Naive thymus-derived CD8-positive, alpha-beta T cell (primary cell): ENCODE data around the gene PDE4B. TPM values are rescaled to one million over a fixed set of nuclear protein-coding genes. Genes with fewer than 3 reads are reported as not detected.

Source experiments
- ATAC-seq, 2 donors: fragments of 150-1000 bp; cut with Tn5 transposase in 1 of 2; sonication (Bioruptor Pico), chemical (Tn5 transposase) in 1 of 2; 1 replicate in 1 of 2; 2 replicates in 1 of 2; pipeline ENCODE4 v1.10.0; 2021; ENCODE audit warnings: mild to moderate bottlenecking in 2 of 2, moderate library complexity in 2 of 2
- POLR2A ChIA-PET: fragments of 350-600 bp; sonication (Branson Sonifier 250); formaldehyde crosslinking; loops from one replicate; lab custom pipeline; 2021; ENCODE audit warnings: antibody characterized with exemption; lab: Charles Lee
- DNase-seq, 10 donors: peaks; one replicate each; pipeline versions ENCODE4 v3.0.0 to v3.0.0-alpha.2; 2020 to 2022
- H3K27ac Mint-ChIP-seq, 10 donors: one replicate each; pipeline ENCODE4 v1.8.0; 2020 to 2022; ENCODE audit warnings: mild to moderate bottlenecking in 10 of 10, mixed read lengths in 10 of 10, moderate library complexity in 4 of 10, inconsistent platforms in 1 of 10
- H3K27me3 Mint-ChIP-seq, 5 donors: one replicate each; pipeline ENCODE4 v1.8.0; 2021 to 2022; ENCODE audit warnings: mixed read lengths in 5 of 5
- H3K36me3 Mint-ChIP-seq, 3 donors: one replicate each; pipeline ENCODE4 v1.8.0; 2020 to 2022; ENCODE audit warnings: mixed read lengths in 3 of 3, mild to moderate bottlenecking in 2 of 3, inconsistent platforms in 1 of 3
- H3K4me1 Mint-ChIP-seq, 4 donors: one replicate each; pipeline ENCODE4 v1.8.0; 2021 to 2022; ENCODE audit warnings: mixed read lengths in 4 of 4
- H3K4me3 Mint-ChIP-seq, 10 donors: one replicate each; pipeline ENCODE4 v1.8.0; 2020 to 2022; ENCODE audit warnings: mild to moderate bottlenecking in 10 of 10, mixed read lengths in 10 of 10, moderate library complexity in 6 of 10, inconsistent platforms in 1 of 10
- H3K9me3 Mint-ChIP-seq, 9 donors: one replicate each; pipeline ENCODE4 v1.8.0; 2020 to 2022; ENCODE audit warnings: mixed read lengths in 9 of 9, mild to moderate bottlenecking in 3 of 9, inconsistent platforms in 1 of 9, moderate library complexity in 1 of 9
- polyA plus RNA-seq, 3 donors: library from polyadenylated mRNA; unstranded; fragments of 300-500 nt; fragmentation: Illumina TruSeq; gene quantifications; one replicate each; pipeline ENCODE4 v1.2.3, GENCODE V29; 2021
- total RNA-seq, 8 experiments: library from RNA in 2 of 8; stranded (reverse) in 2 of 8; gene quantifications; one replicate each; pipeline ENCODE4 v1.2.3 and lab custom pipeline; 2021 to 2026

PDE4B gene
- total and polyA plus RNA-seq, 5 experiments from 2014 or later, result 27.4 to 35.2 (median 31.9) TPM

GRCh38 chr1:65946960-65947359, 154.3 kb downstream of the PDE4B start:
- H3K36me3 Mint-ChIP-seq, result no peaks in the 10 kb centered on the region
- peaks cover 4 to 26% (median 12%) of the 10 kb centered on the region in 5 donors for H3K27me3 Mint-ChIP-seq
- POLR2A ChIA-PET, result no interaction called here
- no peak overlapping the region for H3K27ac Mint-ChIP-seq
- ATAC-seq, result no peak
- H3K4me1 Mint-ChIP-seq, result no peaks in the 10 kb centered on the region
- H3K9me3 Mint-ChIP-seq, result peaks cover 0 to 3% (median 0%) of the 10 kb centered on the region in 9 donors
- no peak overlapping the region for H3K4me3 Mint-ChIP-seq
- no peak for DNase-seq

- POLR2A ChIA-PET, result no interaction called here
- Mint-ChIP-seq H3K27me3 (peaks cover 3 to 23% (median 12%) of the 10 kb centered on the region in 5 donors), H3K9me3 (no peaks in the 10 kb centered on the region), H3K4me3 (no peak overlapping the region), H3K27ac (no peak overlapping the region), H3K4me1 (no peaks in the 10 kb centered on the region), H3K36me3 (no peaks in the 10 kb centered on the region)
- ATAC-seq, result no peak
- DNase-seq, result no peak
Measured at GRCh38 chr1:65948609-65949229, 156.0 kb downstream of the PDE4B start.

GRCh38 chr1:65949230-65949626, 156.5 kb downstream of the PDE4B start:
- Mint-ChIP-seq H3K27ac (no peak overlapping the region), H3K27me3 (peaks cover 0 to 23% (median 10%) of the 10 kb centered on the region in 5 donors), H3K4me1 (no peaks in the 10 kb centered on the region), H3K4me3 (no peak overlapping the region), H3K9me3 (no peaks in the 10 kb centered on the region), H3K36me3 (no peaks in the 10 kb centered on the region)
- POLR2A ChIA-PET, result no interaction called here
- no peak for DNase-seq
- ATAC-seq, result no peak

GRCh38 chr1:65949933-65950332, 157.2 kb downstream of the PDE4B start:
- no peaks in the 10 kb centered on the region for H3K4me1 Mint-ChIP-seq
- ATAC-seq, result no peak
- DNase-seq, result no peak
- H3K36me3 Mint-ChIP-seq, result no peaks in the 10 kb centered on the region
- POLR2A ChIA-PET, result no interaction called here
- H3K27ac Mint-ChIP-seq, result no peak overlapping the region
- peaks cover 0 to 19% (median 7%) of the 10 kb centered on the region in 5 donors for H3K27me3 Mint-ChIP-seq
- H3K4me3 Mint-ChIP-seq, result no peak overlapping the region
- no peaks in the 10 kb centered on the region for H3K9me3 Mint-ChIP-seq

- H3K27ac Mint-ChIP-seq, result no peak overlapping the region
- DNase-seq (no peak), ATAC-seq (no peak)
- no peak overlapping the region for H3K4me3 Mint-ChIP-seq
- H3K9me3 Mint-ChIP-seq, result no peaks in the 10 kb centered on the region
- no peaks in the 10 kb centered on the region for H3K4me1 Mint-ChIP-seq
- H3K27me3 Mint-ChIP-seq, result peaks cover 0 to 9% (median 4%) of the 10 kb centered on the region in 5 donors
- H3K36me3 Mint-ChIP-seq, result no peaks in the 10 kb centered on the region
- POLR2A ChIA-PET, result no interaction called here
Measured at GRCh38 chr1:65952696-65953095, 160.0 kb downstream of the PDE4B start.

GRCh38 chr1:65953170-65953569, 160.5 kb downstream of the PDE4B start:
- H3K9me3 Mint-ChIP-seq, result no peaks in the 10 kb centered on the region
- DNase-seq (no peak), ATAC-seq (no peak)
- POLR2A ChIA-PET, result no interaction called here
- no peaks in the 10 kb centered on the region for H3K4me1 Mint-ChIP-seq
- H3K36me3 Mint-ChIP-seq, result no peaks in the 10 kb centered on the region
- H3K27ac Mint-ChIP-seq, result no peak overlapping the region
- no peak overlapping the region for H3K4me3 Mint-ChIP-seq
- H3K27me3 Mint-ChIP-seq, result peaks cover 0 to 9% (median 4%) of the 10 kb centered on the region in 5 donors

GRCh38 chr1:65955071-65955470, 162.4 kb downstream of the PDE4B start:
- H3K9me3 Mint-ChIP-seq, result no peaks in the 10 kb centered on the region
- no peak overlapping the region for H3K4me3 Mint-ChIP-seq
- POLR2A ChIA-PET, result no interaction called here
- ATAC-seq (no peak), DNase-seq (no peak)
- no peak overlapping the region for H3K27ac Mint-ChIP-seq
- H3K4me1 Mint-ChIP-seq, result no peaks in the 10 kb centered on the region
- peaks cover 0 to 9% (median 3%) of the 10 kb centered on the region in 5 donors for H3K27me3 Mint-ChIP-seq
- H3K36me3 Mint-ChIP-seq, result no peaks in the 10 kb centered on the region

GRCh38 chr1:65955503-65955902, 162.8 kb downstream of the PDE4B start:
- Mint-ChIP-seq H3K4me1 (no peaks in the 10 kb centered on the region), H3K4me3 (no peak overlapping the region), H3K27ac (no peak overlapping the region), H3K27me3 (peaks cover 0 to 9% (median 0%) of the 10 kb centered on the region in 5 donors), H3K36me3 (no peaks in the 10 kb centered on the region), H3K9me3 (no peaks in the 10 kb centered on the region)
- POLR2A ChIA-PET, result no interaction called here
- DNase-seq (no peak), ATAC-seq (no peak)

GRCh38 chr1:65958561-65959350, 166.1 kb downstream of the PDE4B start:
- Mint-ChIP-seq H3K36me3 (no peaks in the 10 kb centered on the region), H3K27ac (no peak overlapping the region), H3K9me3 (no peaks in the 10 kb centered on the region), H3K4me1 (no peaks in the 10 kb centered on the region), H3K4me3 (no peak overlapping the region), H3K27me3 (peaks cover 0 to 1% (median 0%) of the 10 kb centered on the region in 5 donors)
- DNase-seq (peak in 8 of 10 donors; percentile 12 to 75 (median 30)), ATAC-seq (peak; percentile 46 to 65)
- POLR2A ChIA-PET, result interaction anchor here (1.2 to 1.3 kb wide), 2 partner anchors 284 to 487 kb away, joined by 3 to 6 read pairs; no protein-coding TSS in a partner anchor

- no peak overlapping the region for H3K4me3 Mint-ChIP-seq
- H3K4me1 Mint-ChIP-seq, result no peaks in the 10 kb centered on the region
- H3K27ac Mint-ChIP-seq, result no peak overlapping the region
- DNase-seq, result no peak
- peaks cover 0 to 1% (median 0%) of the 10 kb centered on the region in 5 donors for H3K27me3 Mint-ChIP-seq
- POLR2A ChIA-PET, result interaction anchor here (0.8 to 1.3 kb wide), 4 partner anchors 282 to 486 kb away, joined by 3 to 6 read pairs (median 3); no protein-coding TSS in a partner anchor
- no peaks in the 10 kb centered on the region for H3K36me3 Mint-ChIP-seq
- H3K9me3 Mint-ChIP-seq, result no peaks in the 10 kb centered on the region
- ATAC-seq, result no peak
Measured at GRCh38 chr1:65959896-65960567, 167.3 kb downstream of the PDE4B start.

- no peaks in the 10 kb centered on the region for H3K4me1 Mint-ChIP-seq
- POLR2A ChIA-PET, result no interaction called here
- ATAC-seq (no peak), DNase-seq (no peak)
- no peaks in the 10 kb centered on the region for H3K36me3 Mint-ChIP-seq
- peaks cover 0 to 4% (median 1%) of the 10 kb centered on the region in 5 donors for H3K27me3 Mint-ChIP-seq
- H3K4me3 Mint-ChIP-seq, result no peak overlapping the region
- H3K9me3 Mint-ChIP-seq, result peaks cover 0 to 4% (median 0%) of the 10 kb centered on the region in 9 donors
- no peak overlapping the region for H3K27ac Mint-ChIP-seq
Measured at GRCh38 chr1:65963156-65963888, 170.6 kb downstream of the PDE4B start.

- no peaks in the 10 kb centered on the region for H3K36me3 Mint-ChIP-seq
- peaks cover 0 to 7% (median 0%) of the 10 kb centered on the region in 9 donors for H3K9me3 Mint-ChIP-seq
- no peak for ATAC-seq
- DNase-seq, result no peak
- no peak overlapping the region for H3K27ac Mint-ChIP-seq
- POLR2A ChIA-PET, result no interaction called here
- peaks cover 0 to 4% (median 1%) of the 10 kb centered on the region in 5 donors for H3K27me3 Mint-ChIP-seq
- H3K4me3 Mint-ChIP-seq, result no peak overlapping the region
- no peaks in the 10 kb centered on the region for H3K4me1 Mint-ChIP-seq
Measured at GRCh38 chr1:65964123-65964522, 171.4 kb downstream of the PDE4B start.
